Adrenal gland (tissue), 5 donors: ENCODE data around the gene OR52B2.

Source experiments
- POLR2A ChIP-seq, 2 donors: fragments of 450-650 bp; IDR thresholded peaks; one replicate each; pipeline ENCODE4 v1.6.1; 2017; ENCODE audit warnings: antibody characterized with exemption in 2 of 2, mild to moderate bottlenecking in 2 of 2, moderate library complexity in 1 of 2
- TF ChIP-seq, protein P1 (sequence below), 6 experiments: fragments of 450-650 bp in 4 of 6; fragments of 200-600 bp in 2 of 6; sonication (generic) in 1 of 6; IDR thresholded peaks; 1 replicate in 5 of 6; 2 replicates in 1 of 6; pipeline versions ENCODE4 v1.5.1 to v1.8.0; 2016 to 2021; ENCODE audit warnings: antibody characterized with exemption in 6 of 6, mild to moderate bottlenecking in 2 of 6, moderate library complexity in 1 of 6
- donor health status: DM: no; HTN: no; CAD: no.

DNA sequence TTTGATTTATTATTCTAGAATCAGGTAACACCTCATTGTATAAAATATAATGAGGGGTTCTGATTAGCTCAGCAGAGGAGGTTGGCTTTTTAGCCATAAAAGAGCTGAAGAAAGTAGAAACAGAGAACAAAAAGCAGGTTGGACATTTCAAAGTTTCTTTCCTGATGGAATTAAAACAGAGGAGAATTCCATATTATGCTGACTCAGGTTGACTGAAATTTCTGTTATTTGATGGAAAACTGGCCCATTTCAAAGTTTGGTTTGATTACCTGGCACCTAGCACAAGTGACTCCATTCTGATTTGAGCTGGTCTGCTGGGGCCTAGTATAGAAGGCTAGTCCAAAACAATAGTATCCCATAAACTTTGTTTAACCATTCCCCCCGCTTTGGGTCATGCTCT, 37.7 kb downstream of the OR52B2 start:
- TF ChIP-seq, protein P1, sequence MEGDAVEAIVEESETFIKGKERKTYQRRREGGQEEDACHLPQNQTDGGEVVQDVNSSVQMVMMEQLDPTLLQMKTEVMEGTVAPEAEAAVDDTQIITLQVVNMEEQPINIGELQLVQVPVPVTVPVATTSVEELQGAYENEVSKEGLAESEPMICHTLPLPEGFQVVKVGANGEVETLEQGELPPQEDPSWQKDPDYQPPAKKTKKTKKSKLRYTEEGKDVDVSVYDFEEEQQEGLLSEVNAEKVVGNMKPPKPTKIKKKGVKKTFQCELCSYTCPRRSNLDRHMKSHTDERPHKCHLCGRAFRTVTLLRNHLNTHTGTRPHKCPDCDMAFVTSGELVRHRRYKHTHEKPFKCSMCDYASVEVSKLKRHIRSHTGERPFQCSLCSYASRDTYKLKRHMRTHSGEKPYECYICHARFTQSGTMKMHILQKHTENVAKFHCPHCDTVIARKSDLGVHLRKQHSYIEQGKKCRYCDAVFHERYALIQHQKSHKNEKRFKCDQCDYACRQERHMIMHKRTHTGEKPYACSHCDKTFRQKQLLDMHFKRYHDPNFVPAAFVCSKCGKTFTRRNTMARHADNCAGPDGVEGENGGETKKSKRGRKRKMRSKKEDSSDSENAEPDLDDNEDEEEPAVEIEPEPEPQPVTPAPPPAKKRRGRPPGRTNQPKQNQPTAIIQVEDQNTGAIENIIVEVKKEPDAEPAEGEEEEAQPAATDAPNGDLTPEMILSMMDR (IDR thresholded peaks at IDR 0.05), result no peak
- no peak for TF ChIP-seq POLR2A (IDR thresholded peaks at IDR 0.05)
